Gastrocnemius medialis (tissue), 4 donors: Measurements from ENCODE around the gene SRSF2.

Experiments
- POLR2A ChIP-seq, 2 donors: fragments of 450-650 bp; IDR thresholded peaks; one replicate each; pipeline ENCODE4 v1.6.1; 2017; ENCODE audit warnings: antibody characterized with exemption in 2 of 2, mild to moderate bottlenecking in 2 of 2, moderate library complexity in 2 of 2
- TF ChIP-seq, protein P1 (sequence below), 5 experiments: fragments of 450-650 bp in 3 of 5; fragments of 200-600 bp in 2 of 5; sonication (generic) in 2 of 5; IDR thresholded peaks in 4 of 5; conservative IDR thresholded peaks in 1 of 5; 1 replicate in 4 of 5; 2 replicates in 1 of 5; pipeline ENCODE4 v1.5.1; 2016 to 2019; ENCODE audit warnings: antibody characterized with exemption in 5 of 5, mild to moderate bottlenecking in 3 of 5, moderate library complexity in 3 of 5

DNA sequence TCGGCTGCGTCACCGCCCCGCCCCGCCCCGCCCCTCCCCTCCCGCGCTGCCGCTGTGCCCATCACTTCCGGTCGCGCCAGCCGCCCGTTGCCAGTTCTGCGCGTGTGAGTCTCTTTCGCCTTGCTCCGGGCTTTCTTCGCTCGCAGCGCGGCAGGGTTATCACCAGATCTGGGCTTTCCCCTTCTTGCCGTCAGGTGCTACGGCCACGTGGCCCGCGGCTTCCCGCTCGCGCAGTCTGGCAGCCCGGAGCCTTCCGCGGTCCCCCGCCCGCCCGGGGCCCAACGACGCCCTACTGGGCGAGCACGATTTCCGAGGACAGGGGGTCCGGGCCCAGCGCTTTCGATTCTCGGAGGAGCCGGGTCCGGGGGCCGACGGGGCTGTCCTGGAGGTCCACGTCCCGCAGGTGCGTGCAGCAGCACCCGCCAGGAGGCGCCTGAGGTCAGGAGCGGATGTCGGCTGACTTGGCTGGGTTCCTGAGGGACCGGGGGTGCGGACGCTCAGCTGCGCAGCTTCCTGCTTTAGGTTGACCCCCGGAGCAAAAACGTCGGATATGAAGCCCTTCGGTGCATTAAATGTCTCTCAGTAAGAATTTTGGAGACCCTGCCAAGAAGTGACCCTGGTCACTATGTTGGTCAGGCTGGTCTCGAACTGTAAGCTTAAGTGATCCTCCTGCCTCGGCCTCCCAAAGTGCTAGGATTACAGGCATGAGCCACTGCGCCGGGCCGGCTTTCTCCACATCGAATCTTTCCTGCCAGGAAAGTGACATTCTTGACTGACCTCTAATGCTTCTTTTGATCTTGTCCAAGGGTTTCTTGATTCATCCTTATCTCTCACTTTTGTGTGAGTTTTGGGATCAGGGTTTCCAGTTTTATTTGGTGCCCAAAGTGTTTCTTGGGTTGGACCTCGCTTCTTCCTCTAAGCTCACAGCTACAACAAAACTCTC lies 10.1 kb downstream of the SRSF2 start, which contains the start of gene METTL23:
- TF ChIP-seq, protein P1, sequence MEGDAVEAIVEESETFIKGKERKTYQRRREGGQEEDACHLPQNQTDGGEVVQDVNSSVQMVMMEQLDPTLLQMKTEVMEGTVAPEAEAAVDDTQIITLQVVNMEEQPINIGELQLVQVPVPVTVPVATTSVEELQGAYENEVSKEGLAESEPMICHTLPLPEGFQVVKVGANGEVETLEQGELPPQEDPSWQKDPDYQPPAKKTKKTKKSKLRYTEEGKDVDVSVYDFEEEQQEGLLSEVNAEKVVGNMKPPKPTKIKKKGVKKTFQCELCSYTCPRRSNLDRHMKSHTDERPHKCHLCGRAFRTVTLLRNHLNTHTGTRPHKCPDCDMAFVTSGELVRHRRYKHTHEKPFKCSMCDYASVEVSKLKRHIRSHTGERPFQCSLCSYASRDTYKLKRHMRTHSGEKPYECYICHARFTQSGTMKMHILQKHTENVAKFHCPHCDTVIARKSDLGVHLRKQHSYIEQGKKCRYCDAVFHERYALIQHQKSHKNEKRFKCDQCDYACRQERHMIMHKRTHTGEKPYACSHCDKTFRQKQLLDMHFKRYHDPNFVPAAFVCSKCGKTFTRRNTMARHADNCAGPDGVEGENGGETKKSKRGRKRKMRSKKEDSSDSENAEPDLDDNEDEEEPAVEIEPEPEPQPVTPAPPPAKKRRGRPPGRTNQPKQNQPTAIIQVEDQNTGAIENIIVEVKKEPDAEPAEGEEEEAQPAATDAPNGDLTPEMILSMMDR (IDR thresholded peaks at IDR 0.05 in 4 of 5, conservative IDR thresholded peaks at IDR 0.05 in 1 of 5) = peak; percentile 54 to 80 (median 75)
- TF ChIP-seq POLR2A (IDR thresholded peaks at IDR 0.05) = peak; percentile 12 to 77
